A172 (cell line): ENCODE measurements around the gene JUND. TPM values are rescaled to one million over a fixed set of nuclear protein-coding genes. Genes with fewer than 3 reads are reported as not detected.
A peak's percentile ranks its signal among the peaks of the same experiment; 100 is the strongest.
"Not testable (repeated sequence)": the region's sequence is repeated elsewhere in the genome, so short reads cannot be mapped to it uniquely, and the experiment has no call there.

Experiments
- DNase-seq: peaks from one replicate; pipeline ENCODE4 v3.0.0-alpha.2; 2015; ENCODE audit warnings: low spot score
- total RNA-seq: library from RNA; depleted of rRNA; stranded (reverse); fragments of >200 nt; shearing (Covaris generic); gene quantifications from 2 replicates; pipeline ENCODE4 v1.2.3, GENCODE V29; 2014; rRNA removed

The JUND gene
- 91.3 and 129 TPM in 2 replicates for total RNA-seq

DNA sequence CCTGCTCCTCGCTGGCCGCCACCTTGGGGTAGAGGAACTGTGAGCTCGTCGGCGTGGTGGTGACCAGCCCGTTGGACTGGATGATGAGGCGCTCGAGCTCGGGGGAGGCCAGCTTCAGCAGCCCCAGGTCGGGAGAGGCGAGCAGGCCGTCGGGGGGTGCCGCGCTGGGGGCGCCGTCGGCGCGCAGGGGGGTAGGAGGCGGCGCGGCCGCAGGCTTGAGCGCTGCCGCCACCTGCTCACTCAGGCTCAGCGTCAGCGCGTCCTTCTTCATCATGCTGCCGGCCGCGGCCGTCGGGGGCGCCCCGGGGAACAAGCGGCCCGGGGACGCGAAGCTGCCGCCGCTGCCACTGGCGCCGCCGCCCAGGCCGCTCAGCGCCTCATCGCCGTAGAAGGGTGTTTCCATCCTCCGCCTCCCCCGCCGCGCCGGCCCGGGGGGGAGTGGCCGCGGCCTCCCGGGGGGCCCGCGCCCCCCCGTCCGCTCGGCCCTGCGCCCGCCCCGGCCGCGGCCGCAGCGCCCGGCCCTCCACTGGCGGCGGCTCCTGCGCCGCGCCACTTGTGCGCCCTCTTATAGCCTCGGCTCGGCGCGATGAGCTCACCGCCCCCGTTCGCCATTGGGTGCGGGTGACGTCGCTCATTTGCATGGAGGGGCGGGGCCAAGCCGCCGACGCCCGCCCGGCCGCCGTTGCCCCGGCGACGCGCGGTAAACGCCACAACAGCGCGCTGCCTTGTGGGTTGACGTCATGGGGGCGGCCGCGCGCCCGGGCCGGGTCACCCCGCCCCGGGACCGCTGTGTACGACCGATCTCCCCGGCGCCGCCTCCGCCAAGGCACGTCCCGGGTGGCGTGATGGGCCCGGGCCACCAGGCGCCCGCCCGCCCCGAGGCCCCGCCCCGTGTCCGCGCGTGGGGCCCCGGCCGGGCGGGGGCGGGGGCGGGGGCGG, at the start of gene JUND:
JUND (minus strand) TSS at position 541 of the 939 bp plus-strand sequence; CDS start at position 403, 138 bp downstream.
- peak; percentile 92 for DNase-seq

DNA sequence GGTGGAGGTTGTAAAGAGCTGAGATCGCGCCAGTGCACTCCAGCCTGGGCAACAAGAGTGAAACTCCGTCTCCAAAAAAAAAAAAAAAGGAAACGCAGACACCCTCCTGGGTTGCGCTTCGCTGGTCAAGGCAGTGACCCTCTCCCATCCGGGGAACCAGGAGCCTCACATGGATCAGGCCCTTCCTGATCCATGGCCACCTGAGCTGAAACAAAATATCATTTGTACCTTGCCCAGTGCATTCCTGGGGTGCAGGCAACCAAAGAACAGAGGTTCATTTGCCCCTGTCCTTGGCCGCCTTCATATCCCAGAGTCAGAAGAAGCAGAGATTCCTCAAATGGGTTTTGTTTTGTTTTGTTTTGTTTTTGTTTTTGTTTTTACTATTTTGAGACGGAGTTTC, 49.4 kb upstream of the JUND start:
- DNase-seq, result no peak

- DNase-seq, result no peak
Measured at GRCh38 chr19:18329035-18329376, 47.6 kb upstream of the JUND start.

DNA sequence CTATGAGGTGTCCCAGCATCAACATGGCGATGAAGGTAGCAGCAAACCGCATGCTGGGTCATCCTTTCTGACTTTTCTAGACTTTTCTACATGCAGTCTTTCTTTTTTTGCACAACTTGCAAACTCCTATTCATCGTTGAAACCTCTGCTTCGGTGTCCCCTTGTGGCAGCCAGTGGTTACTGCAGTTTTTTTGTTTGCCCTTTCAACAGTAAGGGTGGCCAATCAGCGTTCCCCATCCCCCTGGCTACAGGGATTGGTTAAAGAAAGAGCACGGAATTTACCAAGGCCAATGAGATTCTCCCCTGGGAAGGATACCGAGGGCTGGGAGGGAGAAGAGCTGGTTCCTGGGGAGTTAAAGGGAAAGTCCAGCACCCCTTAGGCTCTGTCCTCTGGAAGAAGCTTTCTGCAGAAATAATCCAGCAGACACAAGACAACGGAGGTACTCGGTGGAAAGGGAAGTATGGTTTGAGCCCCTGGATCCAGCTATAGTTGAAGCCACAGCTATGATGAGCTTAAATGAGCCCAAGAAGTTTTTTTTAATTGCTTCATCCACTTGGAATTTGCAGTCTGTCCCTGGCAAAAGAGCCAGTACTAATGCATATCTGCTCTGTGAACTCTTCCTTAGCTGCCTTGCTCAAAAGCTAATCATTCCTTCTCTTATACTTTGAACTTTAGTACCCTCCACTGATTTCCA, 47.1 kb upstream of the JUND start:
- peak; percentile 98 for DNase-seq

- no peak for DNase-seq
Measured at GRCh38 chr19:18326772-18327171, 45.4 kb upstream of the JUND start.

- not testable (repeated sequence) for DNase-seq
Measured at GRCh38 chr19:18324373-18324731, 42.9 kb upstream of the JUND start.

- DNase-seq, result peak; percentile 96
Measured at GRCh38 chr19:18322759-18323460, 41.5 kb upstream of the JUND start, which contains the start of gene LSM4. LSM4 (minus strand) TSS chr19:18323076; CDS start chr19:18323020, 56 bp downstream.

- DNase-seq, result peak; percentile 59
Measured at GRCh38 chr19:18322318-18322758, 40.9 kb upstream of the JUND start.

GRCh38 chr19:18321734-18322102, 40.3 kb upstream of the JUND start:
- no peak for DNase-seq

DNA sequence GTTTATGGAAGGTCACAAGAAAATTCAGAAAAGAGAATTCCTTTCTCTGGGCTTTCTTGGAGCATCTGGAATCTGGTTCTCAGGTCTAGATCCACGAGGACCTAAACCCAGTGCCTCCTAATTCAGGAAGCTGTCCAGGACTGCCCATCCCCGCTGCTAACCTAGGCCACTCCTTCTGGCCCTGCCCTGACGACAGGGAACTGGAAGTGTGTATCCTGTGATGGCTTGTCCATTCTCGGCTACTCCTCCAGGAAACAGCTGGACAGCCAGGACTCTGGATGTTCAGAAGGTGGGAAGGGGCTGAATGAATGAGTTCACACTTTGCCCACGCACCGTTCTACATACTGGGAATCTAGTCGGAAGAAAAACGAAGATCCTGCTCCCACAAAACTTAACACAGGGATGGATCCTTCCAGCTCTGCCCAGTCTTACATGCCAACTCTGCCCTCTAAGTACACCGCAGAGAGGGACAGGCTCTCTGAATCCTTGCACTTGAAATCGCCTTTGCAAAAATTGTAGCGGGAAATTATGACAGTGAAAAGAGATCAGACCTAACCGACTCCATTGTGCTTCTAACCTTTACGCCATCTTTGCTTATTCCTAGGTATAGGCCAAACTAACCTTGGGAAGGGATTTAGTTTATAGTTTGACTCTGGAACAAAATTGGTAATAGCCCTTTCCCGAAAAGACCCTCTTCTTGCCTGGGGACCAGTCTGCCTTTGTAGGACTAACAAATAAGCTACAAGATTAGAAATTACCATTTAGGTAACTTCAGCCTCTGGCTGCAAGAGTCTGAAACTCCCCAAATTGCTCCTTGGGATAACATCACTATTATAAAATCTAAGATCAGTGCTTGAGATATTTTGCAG, 39.7 kb upstream of the JUND start:
- no peak for DNase-seq

DNA sequence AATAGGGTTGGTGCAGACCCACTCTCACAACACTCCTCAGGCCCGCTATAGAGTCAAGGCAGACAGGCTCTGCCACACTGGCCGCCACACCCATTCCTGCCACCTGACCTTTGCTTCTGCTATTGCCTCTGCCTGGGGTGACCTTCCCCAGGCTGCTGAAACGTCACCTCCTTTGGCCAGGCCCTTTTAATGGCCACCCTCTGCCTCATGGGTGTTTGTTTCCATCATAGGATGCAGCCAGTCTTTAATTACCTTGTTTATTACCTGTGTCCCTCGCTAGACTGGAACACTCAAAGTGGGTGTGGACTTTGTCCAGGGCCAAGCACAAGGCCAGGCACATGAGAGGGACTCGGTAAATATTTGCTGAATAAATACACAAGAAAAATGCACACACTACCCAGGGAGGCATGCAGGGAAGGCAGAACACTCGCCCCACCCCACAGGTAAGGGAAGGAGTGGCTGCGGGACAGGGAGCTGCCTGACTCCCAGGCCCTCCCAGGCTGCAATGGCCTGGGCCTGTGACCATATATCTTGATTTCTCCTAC, 38.2 kb upstream of the JUND start:
- no peak for DNase-seq

DNA sequence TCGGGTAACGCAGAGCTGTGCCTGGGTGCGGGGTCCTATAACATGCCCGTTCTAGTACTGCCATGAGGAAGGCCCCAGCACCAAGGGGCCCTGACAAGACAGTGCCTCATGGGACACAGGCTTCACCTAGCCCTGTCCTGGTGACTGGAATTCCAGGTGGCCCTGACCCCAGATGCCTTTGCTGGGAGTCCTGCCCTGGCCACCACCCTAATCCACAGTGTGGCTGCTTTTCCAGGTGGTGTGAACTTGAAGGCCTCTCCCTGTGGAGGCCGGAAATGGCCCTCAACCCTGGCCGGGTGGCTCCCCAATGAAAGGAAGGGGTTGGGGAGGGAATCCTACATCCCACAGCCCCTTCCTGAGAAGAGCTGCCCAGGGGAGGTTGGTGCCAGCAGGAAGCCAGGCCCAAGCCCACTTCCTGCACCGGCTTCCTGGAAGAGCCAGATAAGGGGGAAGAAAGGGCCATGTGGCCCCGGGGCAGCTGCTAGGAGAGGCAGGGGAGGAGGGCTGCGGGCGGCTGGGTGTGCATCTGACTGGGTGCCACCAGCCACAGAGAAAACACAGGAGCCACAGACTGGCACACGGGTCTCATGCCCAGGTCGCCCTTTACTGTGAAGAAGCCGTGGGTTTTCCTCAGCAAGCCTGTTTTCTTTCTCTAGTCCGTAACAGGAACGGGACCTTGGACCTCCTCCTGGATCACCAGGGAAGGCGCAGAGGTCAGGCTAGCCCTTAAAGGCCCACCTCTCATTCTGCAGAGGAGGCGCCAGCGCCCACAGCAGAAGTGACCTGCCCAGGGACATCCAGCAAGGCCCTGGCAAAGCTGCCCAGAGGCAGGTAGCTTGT, 36.8 kb upstream of the JUND start:
- no peak for DNase-seq

DNA sequence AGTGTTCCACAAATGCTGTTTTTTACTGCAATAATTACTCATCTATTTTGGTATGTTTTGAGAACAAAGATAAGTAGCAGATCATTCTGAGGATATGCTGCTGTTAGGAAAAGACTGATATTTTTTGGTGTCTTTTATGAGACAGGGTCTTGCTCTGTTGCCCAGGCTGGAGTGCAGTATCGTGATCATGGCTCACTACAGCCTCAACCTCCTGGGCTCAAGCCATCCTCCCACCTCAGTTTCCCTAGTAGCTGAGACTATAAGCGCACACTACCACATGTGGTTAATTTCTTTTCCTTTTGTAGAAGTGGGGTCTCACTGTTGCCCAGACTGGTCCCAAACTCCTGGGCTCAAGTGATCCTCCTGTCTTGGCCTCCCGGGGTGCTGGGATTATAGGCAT, 32.0 kb upstream of the JUND start:
- DNase-seq, result no peak

DNA sequence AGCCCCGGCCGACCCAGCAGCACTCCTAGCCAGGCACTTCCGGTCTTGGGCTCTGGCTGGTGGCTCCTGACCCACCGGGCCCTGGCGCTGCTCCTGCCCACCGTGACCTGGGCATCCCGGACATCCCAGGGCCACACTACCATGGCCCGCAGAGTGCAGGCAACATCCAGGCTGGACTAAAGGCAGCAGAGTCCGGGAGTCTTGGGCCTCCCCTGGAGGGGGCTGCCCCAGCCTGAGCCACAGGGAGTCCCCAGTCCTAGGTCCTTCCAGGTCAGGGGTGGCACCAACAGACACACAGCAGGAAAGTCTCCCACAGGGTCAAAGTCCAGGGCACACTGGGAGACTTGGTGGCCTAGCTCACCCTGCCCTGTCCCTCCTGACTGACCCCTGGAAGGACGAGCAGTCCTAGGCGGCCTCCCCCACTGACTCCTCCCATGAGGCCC, 30.7 kb upstream of the JUND start:
- no peak for DNase-seq

DNA sequence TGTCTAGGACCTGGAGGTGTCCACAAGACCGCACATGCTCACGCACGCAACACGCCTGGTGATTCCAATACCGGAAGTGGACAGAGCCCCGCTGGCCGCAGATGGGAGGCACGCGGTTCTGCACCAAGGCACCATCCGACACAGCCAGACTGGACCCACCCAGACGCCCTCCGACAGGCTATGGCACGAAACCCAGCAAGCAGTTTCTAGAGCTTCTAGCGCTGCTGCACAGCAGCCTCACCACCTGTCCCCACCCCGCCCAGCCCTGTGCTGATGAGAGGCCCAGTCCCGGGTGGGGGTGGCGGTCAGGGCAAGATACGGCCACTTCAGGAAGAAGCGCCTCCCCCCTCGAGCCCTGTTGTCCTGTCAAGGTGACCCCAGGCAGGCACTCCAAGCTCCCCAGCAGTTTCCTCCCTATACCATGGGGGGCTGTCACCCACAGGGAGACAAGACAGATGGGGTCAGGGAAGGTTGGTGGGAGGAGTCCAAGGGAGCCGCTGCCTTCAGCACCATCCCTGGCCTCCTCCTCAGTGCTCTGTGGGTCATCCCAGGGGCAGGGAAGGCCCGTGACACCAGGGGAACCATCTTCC, 30.2 kb upstream of the JUND start:
- no peak for DNase-seq

DNA sequence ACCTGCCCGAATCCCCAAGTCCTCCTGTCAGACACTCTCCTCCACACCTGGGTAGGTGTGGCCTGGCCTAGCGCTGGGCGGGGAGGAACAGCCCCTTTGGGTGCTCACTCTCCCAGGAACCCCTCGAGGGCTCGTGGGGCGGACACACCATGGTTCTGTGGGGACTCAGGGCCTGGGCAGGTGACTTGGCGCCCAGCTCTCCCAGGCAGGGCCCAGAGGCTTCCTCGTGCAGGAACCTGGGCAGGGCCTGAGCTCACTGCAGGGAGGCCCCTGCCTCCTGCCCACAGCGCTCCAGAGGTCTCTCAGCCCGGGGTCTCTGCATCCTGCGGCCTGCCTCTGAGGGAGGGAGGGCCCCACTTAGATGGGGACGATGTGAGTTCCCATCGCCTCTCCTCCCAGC, 29.5 kb upstream of the JUND start:
- DNase-seq, result no peak

- no peak for DNase-seq
Measured at GRCh38 chr19:18310118-18310909, 28.9 kb upstream of the JUND start.

GRCh38 chr19:18309525-18310064, 28.2 kb upstream of the JUND start:
- no peak for DNase-seq

DNA sequence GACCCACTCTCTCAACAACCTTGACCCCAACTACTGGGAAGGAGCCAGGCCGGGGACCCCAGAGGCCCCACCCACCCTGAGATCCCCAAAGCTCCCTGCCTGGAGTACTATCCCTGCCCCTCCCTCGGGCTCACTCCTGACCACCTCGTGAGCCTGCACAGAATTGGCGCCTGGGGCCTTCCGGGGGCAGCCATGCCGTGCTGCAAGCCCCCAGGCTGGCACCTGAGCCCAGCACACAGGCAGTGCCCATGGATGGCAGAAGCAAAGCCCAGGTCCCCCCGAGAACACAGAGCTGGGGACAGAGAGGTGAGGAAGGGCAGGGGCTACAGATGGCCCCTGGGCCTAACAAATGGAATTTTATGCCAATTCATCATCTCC, 27.5 kb upstream of the JUND start:
- DNase-seq, result no peak
